NT2/D1 (cell line): ENCODE measurements around the gene PTPN23.
"Not testable (repeated sequence)": the region's sequence is repeated elsewhere in the genome, so short reads cannot be mapped to it uniquely, and the experiment has no call there.

Experiments
- DNase-seq: peaks from one replicate; pipeline ENCODE4 v3.0.0-alpha.2; 2011; ENCODE audit warnings: low read depth, low spot score
- H3K27me3 ChIP-seq: 2 replicates; pipeline ENCODE4 v1.6.0; 2011; ENCODE audit warnings: mild to moderate bottlenecking; ENCODE audit not compliant: insufficient read length, insufficient read depth
- H3K36me3 ChIP-seq: 2 replicates; pipeline ENCODE4 v1.6.1; 2011; ENCODE audit warnings: mild to moderate bottlenecking, low read length, mixed read lengths; ENCODE audit not compliant: insufficient read depth, insufficient read length
- H3K4me1 ChIP-seq: 2 replicates; pipeline ENCODE4 v1.5.1; 2011; ENCODE audit not compliant: insufficient read depth, insufficient read length
- H3K4me3 ChIP-seq: 2 replicates; pipeline ENCODE4 v1.5.1; 2011; ENCODE audit warnings: low read depth; ENCODE audit not compliant: insufficient read length
- H3K9ac ChIP-seq: 2 replicates; pipeline ENCODE4 v1.6.0; 2011; ENCODE audit warnings: low read depth; ENCODE audit not compliant: insufficient read length
- H3K9me3 ChIP-seq: 2 replicates; pipeline ENCODE4 v1.5.1; 2011; ENCODE audit warnings: mild to moderate bottlenecking, low read length; ENCODE audit not compliant: insufficient read depth
- SUZ12 ChIP-seq: IDR thresholded peaks from 2 replicates; pipeline ENCODE4 v1.6.1; 2011; ENCODE audit not compliant: insufficient read length, insufficient read depth; ENCODE audit errors: extremely low read depth
- YY1 ChIP-seq: IDR thresholded peaks from 2 replicates; pipeline ENCODE4 v1.6.1; 2011; ENCODE audit not compliant: insufficient read length, insufficient read depth
- ZNF274 ChIP-seq: IDR thresholded peaks from 2 replicates; pipeline ENCODE4 v1.6.1; 2011; ENCODE audit warnings: mild to moderate bottlenecking, low read depth, low read length

Gene PTPN23

DNA sequence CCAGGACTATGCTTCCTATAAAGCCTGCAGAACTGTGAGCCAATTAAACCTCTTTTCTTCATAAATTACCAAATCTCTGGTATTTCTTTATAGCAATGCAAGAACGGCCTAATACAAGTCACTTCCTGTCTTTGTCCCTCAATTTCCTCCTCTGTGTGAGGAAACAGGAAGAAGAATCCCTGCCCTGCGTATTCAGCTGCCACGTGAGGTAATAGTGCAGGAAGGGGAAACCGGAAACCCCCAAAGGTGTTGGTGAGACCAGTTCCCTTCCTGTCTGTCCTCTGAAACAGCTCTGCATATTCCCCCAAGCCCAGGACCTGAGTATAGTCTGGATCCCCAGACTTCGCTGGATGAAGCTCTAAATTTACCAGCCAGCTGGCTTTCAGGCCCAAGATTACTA is 18.1 kb upstream of the PTPN23 start:
- DNase-seq: no peak
- Histone ChIP-seq H3K9me3 (peaks cover 49% of the 10 kb centered on the region), H3K9ac (no peak overlapping the region), H3K27me3 (no peaks in the 10 kb centered on the region), H3K4me1 (no peaks in the 10 kb centered on the region), H3K36me3 (no peaks in the 10 kb centered on the region), H3K4me3 (no peak overlapping the region)
- TF ChIP-seq YY1: no peak
- TF ChIP-seq SUZ12: no peak
- no peak for TF ChIP-seq ZNF274

DNA sequence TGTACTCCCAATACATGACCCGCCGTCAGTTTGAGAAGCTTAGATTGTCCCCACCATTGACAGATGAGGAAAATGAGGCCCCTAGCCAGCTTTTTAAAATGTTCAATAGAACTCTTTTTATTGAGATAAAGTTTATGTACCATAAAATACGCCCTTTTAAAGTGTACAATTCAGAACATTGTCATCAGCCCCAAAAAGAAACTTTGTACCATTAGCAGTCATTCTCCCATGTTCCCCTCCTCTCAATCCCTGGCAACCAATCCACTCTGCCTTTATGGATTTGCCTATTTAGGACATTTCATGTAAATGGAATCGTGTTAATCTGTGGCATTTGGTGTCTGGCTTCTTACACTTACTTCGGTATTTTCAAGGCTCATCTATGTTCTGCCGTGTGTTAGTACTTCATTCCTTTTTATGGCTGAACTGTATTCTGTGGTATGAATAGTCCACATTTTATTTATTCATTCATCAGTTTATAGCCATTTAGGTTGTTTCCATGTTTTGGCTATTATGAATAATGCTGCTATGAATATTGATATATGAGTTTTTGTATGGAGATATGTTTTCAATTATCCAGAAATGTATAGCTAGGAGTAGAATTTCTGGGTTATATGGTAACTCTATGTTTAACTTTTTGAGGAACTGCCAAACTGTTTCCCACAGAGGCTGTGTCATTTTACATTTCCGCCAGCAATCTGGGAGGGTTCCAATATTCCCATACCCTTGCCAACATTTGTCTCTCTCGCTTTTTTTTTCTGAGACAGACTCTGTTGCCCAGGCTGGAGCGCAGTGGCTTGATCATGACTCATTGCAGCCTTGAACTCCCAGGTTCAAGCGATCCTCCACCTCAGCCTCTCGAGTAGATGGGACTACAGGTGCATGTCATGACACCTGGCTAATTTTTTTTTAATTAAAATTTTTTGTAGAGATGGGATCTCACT is 15.3 kb upstream of the PTPN23 start:
- Histone ChIP-seq H3K27me3 (no peaks in the 10 kb centered on the region), H3K4me3 (no peak overlapping the region), H3K9me3 (peaks cover 21% of the 10 kb centered on the region; the same call in 1 of the 2 replicates), H3K9ac (no peak overlapping the region), H3K36me3 (no peaks in the 10 kb centered on the region), H3K4me1 (peaks cover under 1% of the 10 kb centered on the region)
- DNase-seq: no peak
- no peak for TF ChIP-seq SUZ12
- TF ChIP-seq ZNF274: no peak
- no peak for TF ChIP-seq YY1

DNA sequence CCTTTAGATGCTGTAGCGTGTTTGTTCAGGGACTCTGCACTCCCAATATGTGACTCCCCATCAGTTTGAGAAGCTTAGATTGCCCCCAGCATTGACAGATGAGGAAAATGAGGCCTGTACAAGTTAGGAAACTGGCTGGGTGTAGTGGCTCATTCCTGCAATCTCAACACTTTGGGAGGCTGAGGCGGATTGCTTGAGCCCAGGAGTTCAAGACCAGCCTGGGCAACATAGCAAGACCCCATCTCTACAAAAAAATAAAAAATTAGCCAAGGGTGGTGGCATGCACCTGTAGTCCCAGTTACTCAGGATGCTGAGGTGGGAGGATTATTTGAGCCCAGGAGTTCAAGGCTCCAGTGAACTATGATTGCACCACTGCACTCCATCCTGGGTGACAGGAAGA is 14.0 kb upstream of the PTPN23 start:
- Histone ChIP-seq H3K9me3 (peaks cover 8% of the 10 kb centered on the region; the same call in 1 of the 2 replicates), H3K4me3 (no peak overlapping the region), H3K4me1 (peaks cover 8% of the 10 kb centered on the region), H3K9ac (no peak overlapping the region), H3K36me3 (no peaks in the 10 kb centered on the region), H3K27me3 (no peaks in the 10 kb centered on the region)
- DNase-seq: no peak
- no peak for TF ChIP-seq SUZ12

DNA sequence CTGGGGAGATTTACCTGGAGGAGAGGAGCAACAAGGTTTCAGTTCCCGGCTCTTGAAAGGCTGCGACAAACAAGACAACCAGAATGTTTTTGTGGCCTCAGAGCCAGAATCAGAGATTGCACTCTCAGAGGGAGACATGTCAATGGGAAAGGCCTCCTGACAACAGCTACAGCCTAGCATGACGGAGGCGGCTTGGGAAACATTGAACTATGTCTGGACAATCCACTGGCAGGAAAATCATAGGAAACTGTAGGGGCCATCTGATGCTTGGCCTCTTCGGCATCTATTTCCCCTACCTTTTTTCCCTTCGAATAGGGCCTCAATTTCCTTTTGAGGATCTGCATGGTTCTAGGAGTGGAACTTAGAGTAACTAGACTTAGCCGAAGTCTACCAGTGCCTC is 13.2 kb upstream of the PTPN23 start:
- no peak for DNase-seq
- H3K4me1 ChIP-seq: peaks cover 8% of the 10 kb centered on the region
- no peaks in the 10 kb centered on the region for H3K27me3 ChIP-seq
- 0 out of 2 replicates have a peak, but pooled peaks cover 3% of the 10 kb centered on the region for H3K9me3 ChIP-seq
- H3K9ac ChIP-seq: no peak overlapping the region
- TF ChIP-seq ZNF274: no peak
- H3K4me3 ChIP-seq: no peak overlapping the region
- H3K36me3 ChIP-seq: no peaks in the 10 kb centered on the region

DNA sequence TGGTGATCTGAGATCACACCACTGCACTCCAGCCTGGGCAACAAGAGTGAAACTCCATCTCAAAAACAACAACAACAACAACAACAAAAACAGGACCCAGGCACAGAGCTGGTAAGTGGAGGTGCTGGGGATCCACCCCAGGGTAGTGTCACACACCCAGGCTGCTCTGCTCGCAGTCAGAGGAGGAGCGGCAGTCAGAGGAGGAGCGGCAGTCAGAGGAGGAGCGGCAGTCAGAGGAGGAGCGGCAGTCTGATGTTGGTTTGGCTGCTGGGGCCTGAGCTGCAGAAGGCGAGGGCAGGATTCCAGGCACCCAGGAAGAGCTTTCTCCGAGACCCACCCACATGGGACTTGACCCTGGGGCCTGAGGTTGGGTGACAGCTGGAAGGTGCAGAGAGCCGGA is 10.8 kb upstream of the PTPN23 start:
- H3K27me3 ChIP-seq, H3K4me1 ChIP-seq, H3K36me3 ChIP-seq, H3K9me3 ChIP-seq, H3K9ac ChIP-seq, H3K4me3 ChIP-seq, DNase-seq: not testable (repeated sequence)

DNA sequence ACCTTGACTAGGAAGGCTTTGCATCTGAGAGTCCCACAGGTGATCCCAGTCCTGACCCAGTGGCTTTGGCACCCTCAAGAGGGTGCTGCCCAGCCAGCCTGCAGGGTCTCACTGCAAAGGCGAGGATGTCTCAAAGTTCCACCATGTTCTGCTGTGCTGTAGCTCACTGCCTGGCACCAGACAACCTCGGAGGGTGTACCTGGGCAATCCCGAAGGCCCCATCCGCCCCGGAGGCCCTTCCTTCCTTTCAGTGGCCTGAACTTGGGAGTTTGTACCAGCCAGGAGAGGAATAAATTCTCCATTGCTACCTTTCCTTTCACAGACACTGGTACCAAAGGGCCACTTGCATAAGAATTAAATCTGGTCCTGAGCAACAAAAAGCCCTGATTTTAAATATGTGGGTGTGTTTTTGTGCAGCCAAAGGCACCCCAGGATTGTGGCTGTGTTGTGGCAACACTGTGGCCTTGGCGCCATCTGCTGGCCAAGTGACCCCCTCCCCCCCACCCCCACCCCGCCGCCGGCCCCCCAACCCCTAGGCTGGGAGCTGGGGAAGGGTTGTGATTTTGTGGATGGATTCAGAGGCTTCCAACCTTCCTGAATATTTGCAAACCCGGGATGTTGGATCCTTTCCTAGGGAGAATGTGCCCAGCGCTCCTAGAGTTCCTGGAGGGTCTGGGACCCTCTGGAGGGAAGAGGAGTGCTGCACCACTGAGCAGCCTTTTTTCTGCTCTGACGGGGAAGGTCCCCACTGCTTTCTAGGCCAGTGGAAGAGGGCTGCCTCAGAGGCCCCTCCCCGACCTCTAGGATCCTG is 9.7 kb upstream of the PTPN23 start:
- no peak overlapping the region for H3K4me3 ChIP-seq
- no peaks in the 10 kb centered on the region for H3K36me3 ChIP-seq
- H3K4me1 ChIP-seq: peaks cover 8% of the 10 kb centered on the region
- no peaks in the 10 kb centered on the region for H3K27me3 ChIP-seq
- H3K9ac ChIP-seq: peak overlapping the region; percentile 37
- TF ChIP-seq YY1: no peak
- no peak for TF ChIP-seq ZNF274
- no peak for TF ChIP-seq SUZ12
- DNase-seq: no peak
- no peaks in the 10 kb centered on the region for H3K9me3 ChIP-seq

DNA sequence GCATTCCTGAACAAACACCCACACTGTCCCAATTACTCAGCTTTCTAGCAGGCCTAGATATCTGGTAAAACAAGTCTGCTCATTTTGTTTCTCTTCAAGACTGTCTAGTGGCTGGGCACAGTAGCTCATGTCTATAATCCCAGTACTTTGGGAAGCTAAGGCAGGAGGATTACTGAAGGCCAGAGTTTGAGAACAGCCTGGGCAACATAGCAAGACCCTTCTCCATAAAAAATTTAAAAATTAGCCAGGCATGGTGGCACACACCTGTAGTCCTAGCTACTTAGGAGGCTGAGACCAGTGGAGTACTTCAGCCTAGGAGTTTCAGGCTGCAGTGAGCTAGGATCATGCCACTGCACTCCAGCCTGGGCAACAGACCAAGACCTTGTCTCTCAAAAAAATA is 6.2 kb upstream of the PTPN23 start:
- H3K4me1 ChIP-seq: peaks cover 12% of the 10 kb centered on the region
- TF ChIP-seq ZNF274: no peak
- TF ChIP-seq SUZ12: no peak
- TF ChIP-seq YY1: no peak

DNA sequence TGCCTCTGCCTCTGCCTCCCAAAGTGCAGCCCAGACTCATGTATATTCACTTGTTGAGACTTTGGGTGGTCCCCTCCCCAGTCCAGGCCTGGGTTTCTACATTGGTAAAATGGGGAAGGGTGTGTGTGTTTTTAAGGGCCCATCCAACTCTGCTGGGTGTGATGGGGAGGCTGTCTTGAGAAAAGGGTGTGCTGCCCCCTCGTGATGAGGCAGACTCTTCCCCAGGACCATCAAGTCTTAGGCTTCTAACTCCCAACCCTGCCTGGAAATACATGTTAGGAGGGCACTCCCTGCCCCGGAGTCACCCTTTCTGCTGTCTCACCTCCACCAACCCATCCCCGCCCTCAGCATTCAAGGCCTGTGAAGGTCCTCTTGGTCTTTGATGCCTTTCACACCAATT is 4.4 kb upstream of the PTPN23 start:
- H3K27me3 ChIP-seq: no peaks in the 10 kb centered on the region
- no peaks in the 10 kb centered on the region for H3K9me3 ChIP-seq
- no peaks in the 10 kb centered on the region for H3K36me3 ChIP-seq
- H3K9ac ChIP-seq: no peak overlapping the region
- DNase-seq: no peak
- H3K4me1 ChIP-seq: peaks cover 7% of the 10 kb centered on the region
- H3K4me3 ChIP-seq: no peak overlapping the region
- TF ChIP-seq YY1 (no peak), ZNF274 (no peak), SUZ12 (no peak)

More for the DNA sequence above, 6.2 kb upstream of the PTPN23 start:
- no peaks in the 10 kb centered on the region for H3K9me3 ChIP-seq
- H3K27me3 ChIP-seq: no peaks in the 10 kb centered on the region
- no peak for DNase-seq
- H3K4me3 ChIP-seq: no peak overlapping the region
- no peaks in the 10 kb centered on the region for H3K36me3 ChIP-seq
- no peak overlapping the region for H3K9ac ChIP-seq
